NCI-H82 treated with DMSO at 0.1 percent for 48 hours (cell line): Measurements from ENCODE around the gene MACROD2.

Experiments used
- DNase-seq: peaks from one replicate; lab custom pipeline; 2025; ENCODE audit not compliant: unreplicated experiment; lab: John Stamatoyannopoulos, UW

The MACROD2 gene

DNA sequence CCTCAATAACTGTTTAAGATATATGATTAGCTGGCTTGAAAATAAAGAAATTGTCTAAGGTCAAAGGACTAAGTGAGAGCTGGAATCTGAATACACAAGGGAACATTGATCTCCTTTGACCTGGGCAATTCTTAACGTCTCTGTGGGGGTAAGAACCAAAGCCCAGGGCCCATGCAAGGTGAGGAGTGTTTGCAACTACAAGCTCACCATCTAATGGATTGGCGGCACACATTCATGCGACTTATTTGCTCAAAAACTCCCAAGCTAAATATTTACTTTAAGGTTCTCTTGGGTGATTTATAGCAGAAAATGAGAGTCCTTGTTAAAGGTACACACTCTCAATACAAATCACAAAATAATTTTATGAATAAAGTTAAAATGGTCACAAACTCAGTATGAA lies 734.1 kb downstream of the MACROD2 start:
- DNase-seq, result no peak

GRCh38 chr20:14732343-14732742 lies 737.0 kb downstream of the MACROD2 start:
- no peak for DNase-seq

- DNase-seq, result no peak
These were observed 737.7 kb downstream of the MACROD2 start for GRCh38 chr20:14732996-14733395.

GRCh38 chr20:14740380-14740779 lies 745.1 kb downstream of the MACROD2 start:
- DNase-seq, result no peak

GRCh38 chr20:14741616-14742015 lies 746.3 kb downstream of the MACROD2 start:
- DNase-seq, result no peak

GRCh38 chr20:14744723-14745122 lies 749.4 kb downstream of the MACROD2 start:
- no peak for DNase-seq

- DNase-seq, result no peak
These were observed 750.5 kb downstream of the MACROD2 start for GRCh38 chr20:14745830-14746229.

DNA sequence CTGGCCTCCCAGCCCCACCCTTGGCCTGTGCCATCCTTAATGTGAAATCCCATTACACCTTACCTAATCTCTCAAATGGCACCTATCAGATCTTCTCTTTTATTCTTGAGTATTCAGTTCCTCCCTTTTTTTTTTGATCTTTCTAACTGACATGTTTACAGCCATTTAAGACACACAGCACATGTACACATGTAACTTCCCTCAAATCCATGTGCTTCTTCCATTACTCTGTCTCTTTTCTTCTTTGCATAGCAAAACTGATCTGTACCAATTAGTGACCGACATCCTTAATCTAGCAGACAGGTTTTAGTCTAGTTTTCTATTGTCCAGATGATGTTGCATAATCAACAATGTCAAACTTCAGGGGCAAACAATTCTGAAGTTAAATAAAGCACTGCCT lies 755.9 kb downstream of the MACROD2 start:
- DNase-seq, result no peak

GRCh38 chr20:14757728-14758127 lies 762.4 kb downstream of the MACROD2 start:
- DNase-seq, result no peak

DNA sequence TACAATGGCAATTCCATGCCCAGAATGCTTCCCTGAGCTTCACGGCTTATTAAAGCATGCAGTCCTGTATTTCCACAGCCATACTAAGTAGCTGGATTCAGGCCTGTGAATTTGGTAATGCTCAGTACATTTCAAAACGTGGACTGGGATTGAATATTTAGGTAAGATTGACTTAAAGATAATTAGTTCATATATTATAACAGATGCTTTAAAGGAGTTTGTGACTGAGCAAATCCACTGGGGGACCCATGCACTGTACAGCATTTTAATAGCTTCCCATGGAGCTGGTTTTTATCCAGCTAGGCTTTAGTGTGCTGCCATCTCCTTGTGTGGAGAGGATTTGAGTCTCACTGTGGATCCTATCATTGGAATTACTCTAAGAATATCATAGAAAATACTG lies 763.0 kb downstream of the MACROD2 start:
- no peak for DNase-seq

GRCh38 chr20:14759979-14760378 lies 764.7 kb downstream of the MACROD2 start:
- no peak for DNase-seq

- DNase-seq, result no peak
These were observed 766.6 kb downstream of the MACROD2 start for GRCh38 chr20:14761903-14762302.

- no peak for DNase-seq
These were observed 769.4 kb downstream of the MACROD2 start for GRCh38 chr20:14764511-14765369.

GRCh38 chr20:14765370-14765701 lies 770.0 kb downstream of the MACROD2 start:
- DNase-seq, result no peak

DNA sequence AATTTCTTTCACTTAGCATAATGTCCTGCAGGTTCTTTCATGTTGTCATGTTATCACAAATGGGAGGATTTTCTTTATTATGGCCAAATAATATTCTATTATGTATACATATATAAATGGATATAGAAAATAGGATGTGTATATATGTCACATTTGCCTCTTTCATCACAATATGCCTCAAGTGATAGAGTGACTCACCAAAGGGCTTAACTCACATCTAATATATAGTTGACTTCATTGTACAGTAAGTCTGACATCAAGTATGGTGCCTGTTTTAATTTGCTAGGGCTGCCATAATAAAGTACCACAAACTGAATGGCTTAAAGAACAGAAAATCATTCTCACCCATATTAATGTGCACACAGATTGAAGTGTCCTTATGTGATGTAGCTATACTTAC lies 778.2 kb downstream of the MACROD2 start:
- DNase-seq, result no peak

DNA sequence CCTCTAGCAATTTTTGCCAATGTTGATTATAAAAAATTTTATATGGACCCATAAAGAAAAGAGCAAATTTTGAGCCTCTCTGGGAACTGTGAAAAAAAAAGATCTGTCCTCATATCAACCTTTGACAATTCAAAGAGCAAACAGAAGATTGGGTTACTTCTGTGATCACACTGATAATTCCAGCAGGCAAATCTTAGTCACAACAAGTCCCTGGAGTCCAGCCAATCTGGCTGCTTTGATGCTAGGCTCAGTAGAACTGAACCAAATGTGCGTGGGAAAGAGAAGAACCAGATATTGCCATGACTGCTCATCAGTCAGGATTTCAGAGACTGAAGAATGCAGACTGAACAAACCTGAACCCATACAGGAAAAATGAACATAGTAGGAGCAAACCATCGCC lies 780.5 kb downstream of the MACROD2 start:
- no peak for DNase-seq

- DNase-seq, result no peak
These were observed 782.3 kb downstream of the MACROD2 start for GRCh38 chr20:14777591-14777990.

DNA sequence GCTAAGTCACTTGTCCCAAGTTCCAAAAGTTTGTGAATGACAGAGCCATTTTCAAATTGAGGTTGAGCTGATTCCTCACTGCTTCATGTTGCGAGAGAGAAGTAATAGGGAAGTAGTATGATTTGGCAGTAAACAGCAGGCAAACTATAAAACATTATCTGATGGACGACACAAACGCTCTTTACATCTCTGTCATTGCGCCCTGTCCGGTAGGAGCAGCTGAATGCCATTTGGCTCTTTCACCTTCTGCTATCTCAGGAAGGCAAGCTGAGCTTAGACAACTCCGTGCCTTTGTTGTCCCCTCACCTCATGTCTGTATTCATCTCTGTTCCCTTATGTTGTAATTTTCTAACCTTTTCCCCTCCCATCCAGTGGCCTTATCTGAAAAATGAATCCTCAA lies 782.8 kb downstream of the MACROD2 start:
- DNase-seq, result no peak

DNA sequence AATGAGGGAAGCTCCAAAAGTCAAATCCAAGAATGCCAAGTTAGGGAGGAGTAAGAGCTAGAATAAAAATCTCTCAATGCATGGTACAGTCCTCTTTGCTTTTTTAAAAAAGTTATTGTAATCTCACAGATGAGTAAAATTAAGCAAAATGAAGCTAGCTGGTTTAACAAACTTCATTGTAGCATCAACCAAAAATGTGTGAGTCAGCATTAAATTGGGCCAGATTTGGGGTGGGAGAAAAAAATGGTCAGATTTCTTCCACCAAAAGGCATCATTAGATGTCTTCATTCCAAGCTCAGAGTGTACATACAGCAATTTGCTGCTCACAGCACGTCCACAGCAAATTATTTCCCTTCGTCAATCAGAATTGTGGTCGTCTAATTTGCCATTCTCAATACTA lies 783.6 kb downstream of the MACROD2 start:
- DNase-seq, result no peak

GRCh38 chr20:14780508-14780907 lies 785.2 kb downstream of the MACROD2 start:
- DNase-seq, result no peak

DNA sequence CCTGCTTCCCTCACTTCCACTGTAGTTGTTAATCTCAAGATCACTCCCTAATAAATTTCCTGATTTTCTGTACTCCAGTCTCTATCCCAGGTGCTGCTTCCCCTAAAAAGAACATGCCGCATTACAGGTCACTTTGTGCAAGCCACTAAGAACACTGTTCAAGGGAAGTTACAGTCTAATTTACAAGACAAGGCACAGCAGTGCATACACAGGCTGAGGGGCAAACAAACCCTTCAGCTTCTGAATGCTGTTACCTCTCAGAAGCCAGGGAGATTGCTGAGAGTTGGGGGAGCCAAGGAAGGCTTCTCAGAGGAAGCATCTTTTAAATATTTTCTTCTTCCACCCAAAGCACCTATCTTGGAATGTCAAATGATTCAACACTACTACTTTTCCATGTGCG lies 787.4 kb downstream of the MACROD2 start:
- no peak for DNase-seq

DNA sequence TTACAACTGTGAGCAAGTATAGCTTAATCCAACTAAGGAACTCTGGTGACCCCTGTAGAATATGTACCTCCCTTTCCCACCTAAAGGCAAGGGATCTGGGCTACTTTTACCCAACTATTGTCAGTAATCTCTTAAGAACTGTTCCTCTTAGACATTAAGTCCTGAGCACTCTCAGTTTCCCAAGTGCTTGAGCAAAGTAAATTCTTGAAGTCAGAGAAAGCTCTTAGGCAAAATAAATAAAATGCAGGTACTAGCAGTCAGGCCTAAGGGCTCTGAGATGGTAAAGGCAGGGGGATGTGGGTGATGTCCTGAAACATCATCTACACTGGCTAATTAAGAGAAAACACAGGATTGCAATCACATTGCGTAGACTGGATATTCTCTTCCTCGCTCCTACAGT lies 788.5 kb downstream of the MACROD2 start:
- no peak for DNase-seq

DNA sequence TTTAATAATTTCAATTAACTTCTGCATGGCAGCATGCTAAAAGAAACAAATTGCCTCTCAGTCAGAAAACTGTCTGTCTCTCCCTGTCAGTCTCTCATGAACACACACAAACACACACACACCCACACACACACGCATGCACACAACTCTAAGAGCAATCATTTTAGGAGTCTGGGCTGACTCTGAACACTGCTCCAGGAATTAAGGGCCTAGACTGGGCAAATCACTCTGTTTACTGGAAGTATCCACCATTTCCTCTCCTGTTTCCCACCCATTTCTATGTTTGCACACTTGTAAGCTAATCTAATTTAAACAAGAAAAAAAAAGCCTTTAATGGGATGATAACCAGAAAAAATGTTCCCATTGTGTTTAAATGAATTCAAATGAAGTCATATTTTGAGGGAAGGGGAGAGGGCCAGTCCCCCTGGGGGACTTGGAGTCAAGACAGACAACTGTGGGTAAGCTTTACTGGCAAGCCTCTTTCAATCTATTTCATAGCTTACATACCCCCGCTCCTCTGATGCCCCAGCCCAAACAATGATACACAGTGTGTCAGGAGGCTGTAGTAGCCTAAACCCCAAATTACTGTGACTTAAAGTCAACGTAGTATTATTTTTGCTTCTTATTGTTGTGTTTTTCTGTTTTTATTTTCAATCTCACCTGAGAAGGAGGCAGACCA lies 789.9 kb downstream of the MACROD2 start:
- DNase-seq, result no peak
